SK-N-MC (cell line): ENCODE data around the gene GPX4.

Experiments used
- EZH2 ChIP-seq: fragments of 200-600 bp; sonication (generic); IDR thresholded peaks from one replicate; pipeline ENCODE4 v1.6.1; 2017; ENCODE audit warnings: antibody characterized with exemption
- FOXP2 ChIP-seq: optimal IDR thresholded peaks from 2 replicates; pipeline ENCODE3; 2011; ENCODE audit warnings: mild to moderate bottlenecking, moderate library complexity; ENCODE audit not compliant: insufficient read depth; ENCODE audit errors: extremely low read length, control extremely low read depth
- POLR2AphosphoS5 ChIP-seq: IDR thresholded peaks from 2 replicates; pipeline ENCODE4 v1.6.1; 2012; ENCODE audit warnings: mild to moderate bottlenecking, low read depth, low read length, borderline replicate concordance

DNA sequence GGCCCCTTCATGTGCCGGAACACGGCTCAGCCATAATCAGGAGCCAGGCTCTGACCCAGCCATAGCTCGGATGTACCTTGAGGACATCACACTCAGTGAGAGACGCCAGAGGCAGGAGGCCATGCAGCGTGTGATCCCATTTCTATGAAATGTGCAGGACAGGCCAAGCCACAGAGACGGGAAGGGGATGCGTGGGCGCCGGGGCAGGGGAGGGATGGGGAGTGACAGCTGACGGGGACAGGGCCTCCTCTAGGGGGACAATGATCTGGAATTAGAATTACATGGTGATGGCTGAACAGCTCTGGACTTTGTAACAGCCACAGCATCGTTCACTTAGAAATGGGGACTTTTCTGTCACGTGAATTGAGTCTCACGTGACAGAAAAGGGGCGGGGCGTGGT, 35.3 kb downstream of the GPX4 start:
- TF ChIP-seq EZH2 (no peak), FOXP2 (no peak), POLR2AphosphoS5 (no peak)
